Kidney epithelial cell (primary cell): ENCODE results near the gene AOPEP. TPM values are rescaled to one million over a fixed set of nuclear protein-coding genes. Genes with fewer than 3 reads are reported as not detected.
"Not testable (repeated sequence)": the region's sequence is repeated elsewhere in the genome, so short reads cannot be mapped to it uniquely, and the experiment has no call there.

Experiments used
- DNase-seq: peaks from one replicate; pipeline ENCODE4 v3.0.0-alpha.2; 2010; ENCODE audit warnings: low read depth
- H3K27me3 ChIP-seq: 2 replicates; pipeline ENCODE4 v1.6.0; 2011; ENCODE audit warnings: low read length; ENCODE audit not compliant: control insufficient read depth, insufficient read depth
- H3K36me3 ChIP-seq: 2 replicates; pipeline ENCODE4 v1.5.1; 2011; ENCODE audit warnings: low read length; ENCODE audit not compliant: control insufficient read depth, insufficient read depth
- H3K4me3 ChIP-seq: 2 replicates; pipeline ENCODE4 v1.5.1; 2011; ENCODE audit warnings: low read depth, mild to moderate bottlenecking, control low read depth, low read length
- total RNA-seq: library from RNA; depleted of rRNA; stranded (reverse); fragments of >200 nt; gene quantifications from 2 replicates; pipeline ENCODE4 v1.2.3, GENCODE V29; 2015
- TF ChIP-seq, protein P1 (sequence below): IDR thresholded peaks from 2 replicates; pipeline ENCODE4 v1.5.1; 2011; ENCODE audit warnings: mild to moderate bottlenecking, moderate library complexity, low read length, control low read depth, inconsistent platforms; ENCODE audit not compliant: insufficient read depth, poor library complexity, severe bottlenecking

AOPEP gene
- total RNA-seq, 1 donor from 2014 or later: 17.4 TPM

DNA sequence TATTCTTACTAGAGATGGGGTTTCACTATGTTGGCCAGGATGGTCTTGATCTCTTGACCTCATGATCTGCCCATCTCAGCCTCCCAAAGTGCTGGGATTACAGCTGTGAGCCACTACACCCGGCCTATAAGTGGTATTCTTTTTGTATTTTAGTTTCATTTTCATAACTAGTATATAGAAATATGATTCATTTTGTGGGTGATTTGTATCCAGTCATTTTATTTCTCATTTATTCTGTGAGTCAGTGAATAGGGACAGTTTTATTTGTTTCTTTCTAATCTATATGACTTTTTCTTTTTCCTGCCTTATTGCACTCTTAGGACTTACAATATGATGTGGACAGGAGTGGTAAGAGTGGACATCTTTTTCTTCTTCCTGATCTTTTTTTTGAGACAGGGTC lies 112.9 kb downstream of the AOPEP start:
- Histone ChIP-seq H3K27me3 (no peaks in the 10 kb centered on the region), H3K4me3 (no peak overlapping the region), H3K36me3 (no peaks in the 10 kb centered on the region)
- DNase-seq: no peak
- TF ChIP-seq, protein P1, sequence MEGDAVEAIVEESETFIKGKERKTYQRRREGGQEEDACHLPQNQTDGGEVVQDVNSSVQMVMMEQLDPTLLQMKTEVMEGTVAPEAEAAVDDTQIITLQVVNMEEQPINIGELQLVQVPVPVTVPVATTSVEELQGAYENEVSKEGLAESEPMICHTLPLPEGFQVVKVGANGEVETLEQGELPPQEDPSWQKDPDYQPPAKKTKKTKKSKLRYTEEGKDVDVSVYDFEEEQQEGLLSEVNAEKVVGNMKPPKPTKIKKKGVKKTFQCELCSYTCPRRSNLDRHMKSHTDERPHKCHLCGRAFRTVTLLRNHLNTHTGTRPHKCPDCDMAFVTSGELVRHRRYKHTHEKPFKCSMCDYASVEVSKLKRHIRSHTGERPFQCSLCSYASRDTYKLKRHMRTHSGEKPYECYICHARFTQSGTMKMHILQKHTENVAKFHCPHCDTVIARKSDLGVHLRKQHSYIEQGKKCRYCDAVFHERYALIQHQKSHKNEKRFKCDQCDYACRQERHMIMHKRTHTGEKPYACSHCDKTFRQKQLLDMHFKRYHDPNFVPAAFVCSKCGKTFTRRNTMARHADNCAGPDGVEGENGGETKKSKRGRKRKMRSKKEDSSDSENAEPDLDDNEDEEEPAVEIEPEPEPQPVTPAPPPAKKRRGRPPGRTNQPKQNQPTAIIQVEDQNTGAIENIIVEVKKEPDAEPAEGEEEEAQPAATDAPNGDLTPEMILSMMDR: no peak

DNA sequence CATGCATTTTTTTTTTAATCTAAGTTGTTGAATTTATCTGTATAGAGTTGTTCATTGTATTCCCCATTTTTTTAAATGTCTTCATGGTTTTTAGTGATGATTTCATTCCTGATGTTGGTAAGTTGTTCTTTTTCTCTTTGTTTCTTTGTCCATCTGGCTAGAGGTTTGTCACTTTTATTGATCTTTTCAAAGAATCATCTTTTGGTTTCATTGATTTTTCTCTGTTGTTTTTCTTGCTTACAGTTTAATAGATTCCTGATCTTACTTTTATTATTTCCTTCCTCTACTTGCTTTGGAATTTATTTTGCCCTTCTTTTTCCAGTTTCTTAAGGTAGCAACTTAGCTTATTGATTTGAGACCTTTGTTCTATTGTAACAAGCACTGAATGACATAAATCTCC lies 114.2 kb downstream of the AOPEP start:
- Histone ChIP-seq H3K36me3 (no peaks in the 10 kb centered on the region), H3K4me3 (no peak overlapping the region), H3K27me3 (no peaks in the 10 kb centered on the region)
- TF ChIP-seq, protein P1: no peak
- DNase-seq: no peak

DNA sequence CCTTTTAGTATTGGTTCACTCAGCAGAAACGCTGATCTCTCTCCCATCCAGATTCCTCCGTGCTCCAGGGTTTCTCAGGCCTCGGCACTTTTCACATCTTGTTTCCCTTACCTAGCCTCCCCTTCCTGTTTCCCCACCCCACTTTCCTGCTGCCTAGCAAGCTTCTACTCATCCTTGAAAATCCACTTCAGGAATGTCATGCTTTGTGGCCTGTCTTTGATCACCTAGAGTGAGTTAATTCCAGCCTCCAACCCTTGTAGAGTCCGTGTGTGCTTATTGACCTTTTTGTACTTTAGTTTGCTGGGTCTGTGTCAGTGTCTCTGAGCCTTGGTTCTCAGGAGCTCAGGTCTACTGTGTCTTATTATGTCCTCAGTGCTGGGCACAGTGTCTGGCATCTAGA lies 116.6 kb downstream of the AOPEP start:
- Histone ChIP-seq H3K36me3 (no peaks in the 10 kb centered on the region), H3K27me3 (no peaks in the 10 kb centered on the region), H3K4me3 (no peak overlapping the region)
- TF ChIP-seq, protein P1: no peak
- DNase-seq: no peak

DNA sequence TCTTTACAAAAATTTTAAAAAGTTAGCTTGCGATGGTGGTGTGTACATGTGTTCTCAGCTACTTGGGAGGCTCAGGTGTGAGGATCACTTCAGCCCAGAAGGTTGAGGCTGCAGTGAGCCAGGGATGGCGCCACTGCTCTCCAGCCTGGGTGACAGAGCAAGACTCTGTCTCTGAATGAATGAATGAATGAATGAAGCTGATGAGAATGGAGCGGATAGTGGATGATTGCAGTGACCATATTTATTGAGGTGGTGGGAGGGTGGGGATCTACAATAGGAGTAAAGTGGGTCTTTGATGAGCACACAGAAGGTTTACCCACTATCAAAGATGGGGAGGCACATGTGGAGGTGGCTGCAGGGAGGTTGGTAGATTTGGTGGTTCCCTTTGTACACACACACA lies 120.2 kb downstream of the AOPEP start:
- TF ChIP-seq, protein P1: no peak
- DNase-seq: no peak
- H3K36me3 ChIP-seq: no peaks in the 10 kb centered on the region
- H3K4me3 ChIP-seq: no peak overlapping the region
- no peaks in the 10 kb centered on the region for H3K27me3 ChIP-seq

DNA sequence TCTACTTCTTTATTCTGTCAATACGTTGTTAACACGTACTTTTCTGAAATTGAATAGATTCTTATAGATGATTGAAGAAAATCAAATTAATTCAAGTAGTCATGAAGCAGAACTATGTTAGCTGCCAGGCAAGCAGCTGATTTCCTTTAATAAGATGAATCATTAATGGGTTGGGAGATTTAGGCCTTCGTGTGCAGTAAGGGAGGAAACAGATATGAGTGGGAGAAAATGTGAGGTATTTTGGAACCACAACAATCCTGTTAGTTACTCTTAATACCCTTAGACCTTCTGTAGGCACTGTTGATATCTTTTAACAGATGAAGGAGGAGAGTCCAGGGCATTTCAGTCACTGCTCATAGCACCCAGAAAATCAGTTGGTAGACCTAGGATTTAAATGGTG lies 121.0 kb downstream of the AOPEP start:
- TF ChIP-seq, protein P1: no peak
- H3K4me3 ChIP-seq: no peak overlapping the region
- H3K27me3 ChIP-seq: no peaks in the 10 kb centered on the region
- DNase-seq: peak; percentile 70
- H3K36me3 ChIP-seq: no peaks in the 10 kb centered on the region

DNA sequence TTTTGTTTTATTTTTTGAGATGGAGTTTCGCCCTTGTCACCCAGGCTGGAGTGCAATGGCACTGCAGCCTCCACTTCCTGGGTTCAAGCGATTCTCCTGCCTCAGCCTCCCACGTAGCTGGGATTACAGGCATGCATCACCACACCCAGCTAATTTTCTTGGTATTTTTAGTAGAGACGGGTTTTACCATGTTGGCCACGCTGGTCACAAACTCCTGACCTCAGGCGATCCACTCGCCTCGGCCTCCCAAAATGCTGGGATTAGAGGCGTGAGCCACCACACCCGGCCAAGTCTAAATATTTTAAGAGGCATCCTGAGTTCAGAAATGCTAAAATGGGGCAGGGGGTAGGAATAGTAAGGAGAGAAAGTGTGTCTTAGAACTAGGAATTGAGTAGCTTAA lies 122.3 kb downstream of the AOPEP start:
- not testable (repeated sequence) for H3K27me3 ChIP-seq, H3K4me3 ChIP-seq, DNase-seq, H3K36me3 ChIP-seq
